HepG2 (cell line): ENCODE measurements around the gene NR2F1-AS1. TPM values are rescaled to one million over a fixed set of nuclear protein-coding genes. Genes with fewer than 3 reads are reported as not detected.

Experiments used
- ATAC-seq: fragments of 200-7000 bp; cut with Tn5 transposase; 3 replicates; pipeline ENCODE4 v1.9.1; 2020; ENCODE audit warnings: mild to moderate bottlenecking, moderate library complexity
- BruUV-seq: library from RNA; stranded (reverse); fragments of 400-500 nt; replicated peaks from 2 replicates; lab custom pipeline; 2021; lab: Mats Ljungman, UMichigan
- CTCF ChIA-PET: fragments of 300-600 bp; formaldehyde crosslinking; extraction: SDS; loops from one replicate; lab custom pipeline; 2021; ENCODE audit warnings: low total read pairs, inconsistent platforms, low intra/inter-chr PET ratio; lab: Yijun Ruan, JAX
- POLR2A ChIA-PET: fragments of 350-600 bp; sonication (Branson Sonifier 250); formaldehyde crosslinking; loops from one replicate; lab custom pipeline; 2020; ENCODE audit warnings: antibody characterized with exemption, inconsistent platforms; lab: Yijun Ruan, JAX
- DNase-seq: peaks from one replicate; pipeline ENCODE4 v3.0.0-alpha.2; 2015; ENCODE audit warnings: low spot score
- FAIRE-seq: peaks from 3 replicates; lab custom pipeline; 2011; peaks lifted over from hg19 to GRCh38; lab: Jason Lieb, UNC
- H2AFZ ChIP-seq: one replicate; pipeline ENCODE4 v1.6.1; 2011; ENCODE audit warnings: low read length, inconsistent platforms
- H3K27ac ChIP-seq: fragments of 300-600 bp; 3 replicates; pipeline ENCODE4 v1.8.0; 2011; ENCODE audit warnings: mixed run types, mild to moderate bottlenecking, mixed read lengths, low read length, inconsistent platforms; ENCODE audit not compliant: insufficient read depth; ENCODE audit errors: extremely low read length
- H3K27me3 ChIP-seq, 2 experiments: fragments of 200-600 bp in 1 of 2; 2 replicates in 1 of 2; 3 replicates in 1 of 2; pipeline versions ENCODE4 v1.6.0 to v1.8.0; 2011; ENCODE audit warnings: low read length in 2 of 2, mild to moderate bottlenecking in 2 of 2, moderate library complexity in 2 of 2, inconsistent platforms in 1 of 2; ENCODE audit not compliant: insufficient read depth in 2 of 2, control insufficient read depth in 1 of 2
- H3K36me3 ChIP-seq, 2 experiments: fragments of 200-600 bp in 1 of 2; replicated peaks in 1 of 2; 2 replicates in 1 of 2; 3 replicates in 1 of 2; pipeline versions ENCODE4 v1.5.1 to v1.8.0; 2011; ENCODE audit warnings: low read length in 2 of 2, inconsistent platforms in 1 of 2; ENCODE audit not compliant: insufficient read depth in 2 of 2, control insufficient read depth in 1 of 2
- H3K4me1 ChIP-seq: 2 replicates; pipeline ENCODE4 v1.5.1; 2012; ENCODE audit warnings: low read length, inconsistent platforms; ENCODE audit not compliant: insufficient read depth
- H3K4me2 ChIP-seq: 2 replicates; pipeline ENCODE4 v1.6.0; 2011; ENCODE audit warnings: low read depth, low read length, inconsistent platforms
- H3K4me3 ChIP-seq, 3 experiments: fragments of 200-600 bp in 1 of 3; sonication (generic), shearing (Covaris generic) in 1 of 3; replicated peaks in 1 of 3; 2 replicates each; pipeline ENCODE4 v1.5.1; 2011 to 2016; ENCODE audit warnings: low read length in 3 of 3, inconsistent platforms in 2 of 3, low read depth in 2 of 3, mild to moderate bottlenecking in 2 of 3, control low read depth in 1 of 3, mixed read lengths in 1 of 3; ENCODE audit not compliant: insufficient read depth in 1 of 3
- H3K79me2 ChIP-seq: one replicate; pipeline ENCODE4 v1.6.1; 2011; ENCODE audit warnings: low read length, inconsistent platforms; ENCODE audit not compliant: insufficient read depth
- H3K9ac ChIP-seq: 2 replicates; pipeline ENCODE4 v1.6.0; 2011; ENCODE audit warnings: mild to moderate bottlenecking, low read depth, low read length, inconsistent platforms; ENCODE audit not compliant: insufficient read depth
- H3K9me3 ChIP-seq: 2 replicates; pipeline ENCODE4 v1.5.1; 2012; ENCODE audit warnings: mild to moderate bottlenecking, low read length
- H4K20me1 ChIP-seq: 2 replicates; pipeline ENCODE4 v1.6.0; 2011; ENCODE audit warnings: inconsistent platforms, mild to moderate bottlenecking, low read length, moderate library complexity; ENCODE audit not compliant: insufficient read depth
- DNMT3B ChIP-seq: conservative IDR thresholded peaks from 2 replicates; pipeline ENCODE4 v1.6.1; 2016; ENCODE audit warnings: missing biosample characterization, control low read depth
- JUNB ChIP-seq: sonication (generic); formaldehyde crosslinking; IDR thresholded peaks from 2 replicates; pipeline ENCODE4 v1.8.0; 2022; ENCODE audit warnings: missing genetic modification reagents, mild to moderate bottlenecking, borderline replicate concordance
- MXD1 ChIP-seq: sonication (generic); formaldehyde crosslinking; IDR thresholded peaks from 2 replicates; pipeline ENCODE4 v1.4.0; 2020; ENCODE audit warnings: mild to moderate bottlenecking, missing genetic modification reagents
- POLR2AphosphoS2 ChIP-seq: IDR thresholded peaks from 2 replicates; pipeline ENCODE4 v1.6.1; 2011; ENCODE audit warnings: low read depth, low read length, improper control_type of control experiment
- SP4 ChIP-seq: sonication (generic); formaldehyde crosslinking; IDR thresholded peaks from 2 replicates; pipeline ENCODE4 v1.8.1; 2023; ENCODE audit warnings: mild to moderate bottlenecking, missing genetic modification reagents
- SRF ChIP-seq: IDR thresholded peaks from 2 replicates; pipeline ENCODE4 v1.6.1; 2011; ENCODE audit warnings: mild to moderate bottlenecking, low read depth, low read length, moderate library complexity
- ZNF615 ChIP-seq: sonication (generic); formaldehyde crosslinking; IDR thresholded peaks from 2 replicates; pipeline ENCODE4 v1.5.0; 2020; ENCODE audit warnings: mild to moderate bottlenecking, missing genetic modification reagents, borderline replicate concordance
- WGBS: methylation state at CpG from one replicate; pipeline ENCODE4 v1.1.6; 2017; ENCODE audit warnings: low lambda C conversion rate; 5-methylcytosine and 5-hydroxymethylcytosine counted together
- in situ Hi-C: cut with HindIII; loops from 2 replicates; pipeline ENCODE4 v1.10.0; 2017; ENCODE audit warnings: low pct_unique_long_range_greater_than_20kb; ENCODE audit not compliant: extremely low pct_ligation_motif_present
- intact Hi-C: fragments of 100-400 bp; cut with micrococcal nuclease; formaldehyde crosslinking; loops from one replicate; pipeline ENCODE4 v1.10.0; 2022; ENCODE audit not compliant: unreplicated experiment
- polyA plus RNA-seq, 8 experiments: library from polyadenylated mRNA; depleted of rRNA in 3 of 8; stranded (reverse) in 7 of 8; unstranded in 1 of 8; fragments of >200 nt; fragmentation: Illumina TruSeq in 4 of 8; extraction: Trizol in 4 of 8; gene quantifications; 2 replicates each; pipeline versions ENCODE4 v1.2.1 to v1.2.3, GENCODE V29; 2011 to 2016; ENCODE audit warnings: low read depth in 4 of 8, missing spikeins in 1 of 8, mixed read lengths in 1 of 8; ENCODE audit not compliant: insufficient read depth in 1 of 8
- total RNA-seq, 5 experiments: library from RNA; depleted of rRNA; stranded (reverse); fragments of >200 nt; fragmentation: Illumina TruSeq; extraction: Trizol; gene quantifications; 2 replicates each; pipeline ENCODE4 v1.2.3, GENCODE V29; 2016; ENCODE audit warnings: low read depth in 1 of 5
- TF ChIP-seq, protein P1 (sequence below): IDR thresholded peaks from 2 replicates; pipeline ENCODE4 v1.6.1; 2016; ENCODE audit warnings: low read depth, control low read depth
- TF ChIP-seq, protein P2 (sequence below), 2 experiments: sonication (generic) in 1 of 2; formaldehyde crosslinking in 1 of 2; IDR thresholded peaks; 2 replicates each; pipeline versions ENCODE4 v1.5.1 to v1.6.1; 2011 to 2020; ENCODE audit warnings: borderline replicate concordance in 1 of 2, low read depth in 1 of 2, low read length in 1 of 2, mild to moderate bottlenecking in 1 of 2, missing genetic modification reagents in 1 of 2, moderate library complexity in 1 of 2

The NR2F1-AS1 gene
- total and polyA plus RNA-seq, 2 of the 13 experiments (the other 11 are each of a cell fraction or from before 2014, with no cell fraction given): 2.8 TPM

GRCh38 chr5:93404246-93404645 is 176.8 kb downstream of the NR2F1-AS1 start:
- intact Hi-C loops: no loop called here
- no peak overlapping the region for H3K9ac ChIP-seq
- no peaks in the 10 kb centered on the region for H3K79me2 ChIP-seq
- TF ChIP-seq ZNF615 (no peak), POLR2AphosphoS2 (no peak), JUNB (CRISPR knock-in tag) (no peak), SRF (no peak), DNMT3B (no peak), SP4 (CRISPR knock-in tag) (no peak), MXD1 (CRISPR knock-in tag) (no peak)
- TF ChIP-seq, protein P1, sequence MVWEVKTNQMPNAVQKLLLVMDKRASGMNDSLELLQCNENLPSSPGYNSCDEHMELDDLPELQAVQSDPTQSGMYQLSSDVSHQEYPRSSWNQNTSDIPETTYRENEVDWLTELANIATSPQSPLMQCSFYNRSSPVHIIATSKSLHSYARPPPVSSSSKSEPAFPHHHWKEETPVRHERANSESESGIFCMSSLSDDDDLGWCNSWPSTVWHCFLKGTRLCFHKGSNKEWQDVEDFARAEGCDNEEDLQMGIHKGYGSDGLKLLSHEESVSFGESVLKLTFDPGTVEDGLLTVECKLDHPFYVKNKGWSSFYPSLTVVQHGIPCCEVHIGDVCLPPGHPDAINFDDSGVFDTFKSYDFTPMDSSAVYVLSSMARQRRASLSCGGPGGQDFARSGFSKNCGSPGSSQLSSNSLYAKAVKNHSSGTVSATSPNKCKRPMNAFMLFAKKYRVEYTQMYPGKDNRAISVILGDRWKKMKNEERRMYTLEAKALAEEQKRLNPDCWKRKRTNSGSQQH (CRISPR knock-in tag): no peak
- TF ChIP-seq, protein P2, sequence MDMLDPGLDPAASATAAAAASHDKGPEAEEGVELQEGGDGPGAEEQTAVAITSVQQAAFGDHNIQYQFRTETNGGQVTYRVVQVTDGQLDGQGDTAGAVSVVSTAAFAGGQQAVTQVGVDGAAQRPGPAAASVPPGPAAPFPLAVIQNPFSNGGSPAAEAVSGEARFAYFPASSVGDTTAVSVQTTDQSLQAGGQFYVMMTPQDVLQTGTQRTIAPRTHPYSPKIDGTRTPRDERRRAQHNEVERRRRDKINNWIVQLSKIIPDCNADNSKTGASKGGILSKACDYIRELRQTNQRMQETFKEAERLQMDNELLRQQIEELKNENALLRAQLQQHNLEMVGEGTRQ (IDR thresholded peaks at IDR 0.05; ENCODE audit: low read depth, low read length): no peak
- TF ChIP-seq, protein P2 (CRISPR knock-in tag; IDR thresholded peaks at IDR 0.05; ENCODE audit: borderline replicate concordance): no peak
- TF ChIP-seq, all 625 proteins: peak for 0
- Histone ChIP-seq H2AFZ (no peak overlapping the region), H3K36me3 (no peaks in the 10 kb centered on the region), H4K20me1 (no peaks in the 10 kb centered on the region), H3K4me2 (no peak overlapping the region), H3K27ac (no peak overlapping the region), H3K27me3 (peaks cover 0 to 1% of the 10 kb centered on the region in 2 experiments; a peak in 1 of 5 replicates), H3K4me3 (no peak overlapping the region), H3K9me3 (no peaks in the 10 kb centered on the region), H3K4me1 (no peaks in the 10 kb centered on the region)
- POLR2A ChIA-PET: no interaction called here
- FAIRE-seq: no peak
- no peak for ATAC-seq
- CTCF ChIA-PET: no interaction called here
- 3% methylated on average over 1 of the region's 1 CpG for WGBS
- DNase-seq: no peak
- no TSS peak for BruUV-seq
- in situ Hi-C loops: no loop called here
